VCaP (cell line): ENCODE results near the gene MOB2.

Source experiments
- H3K27ac ChIP-seq: fragments of 450-650 bp; 2 replicates; pipeline ENCODE4 v1.5.1; 2017
- CTCF ChIP-seq: fragments of 450-650 bp; conservative IDR thresholded peaks from 2 replicates; pipeline ENCODE4 v1.5.1; 2017; ENCODE audit warnings: mild to moderate bottlenecking, moderate library complexity

MOB2 gene

GRCh38 chr11:1487091-1487850 is 692 bp upstream of the MOB2 start:
- TF ChIP-seq CTCF = no peak
- H3K27ac ChIP-seq = peak overlapping the region; percentile 21; the same call in 1 of the 2 replicates

- H3K27ac ChIP-seq = peak overlapping the region; percentile 52
- no peak for TF ChIP-seq CTCF
Measured at GRCh38 chr11:1485504-1485885, 1.1 kb downstream of the MOB2 start.

- H3K27ac ChIP-seq = peak overlapping the region; percentile 52
- TF ChIP-seq CTCF = no peak
Measured at GRCh38 chr11:1484695-1485503, 1.7 kb downstream of the MOB2 start.

GRCh38 chr11:1484061-1484671 is 2.4 kb downstream of the MOB2 start:
- TF ChIP-seq CTCF = no peak

GRCh38 chr11:1483445-1483961 is 3.1 kb downstream of the MOB2 start:
- H3K27ac ChIP-seq = no peak overlapping the region; the same call in 1 of the 2 replicates
- no peak for TF ChIP-seq CTCF

More at GRCh38 chr11:1484061-1484671, 2.4 kb downstream of the MOB2 start:
- H3K27ac ChIP-seq = no peak overlapping the region

GRCh38 chr11:1482581-1483444 is 3.8 kb downstream of the MOB2 start:
- TF ChIP-seq CTCF = no peak
- no peak overlapping the region; the same call in 1 of the 2 replicates for H3K27ac ChIP-seq
